T1000 (cell line): ENCODE results near the gene SOCS4.
A peak's percentile ranks its signal among the peaks of the same experiment; 100 is the strongest.

Source experiments
- DNase-seq: peaks from one replicate; lab custom pipeline; 2025; ENCODE audit warnings: mixed read lengths; lab: John Stamatoyannopoulos, UW

Gene SOCS4

DNA sequence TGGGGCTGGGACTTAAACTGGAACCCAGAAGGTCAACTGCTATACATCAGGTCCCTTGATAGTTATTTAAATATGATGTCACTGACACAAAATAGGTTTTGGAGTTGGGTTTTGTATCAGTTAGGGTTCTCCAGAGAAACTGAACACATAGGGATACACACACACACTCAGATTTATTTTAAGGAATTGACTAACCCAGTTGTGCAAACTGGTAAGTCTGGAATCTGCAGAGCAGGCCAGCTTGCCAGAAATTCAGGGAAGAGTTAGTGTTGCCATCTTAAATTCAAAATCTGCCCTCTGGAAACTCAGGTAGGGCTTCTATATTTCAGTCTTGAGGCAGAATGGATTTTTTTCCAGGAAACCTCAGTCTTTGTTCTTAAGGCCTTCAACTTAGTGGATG lies 61.3 kb downstream of the SOCS4 start:
- no peak for DNase-seq

DNA sequence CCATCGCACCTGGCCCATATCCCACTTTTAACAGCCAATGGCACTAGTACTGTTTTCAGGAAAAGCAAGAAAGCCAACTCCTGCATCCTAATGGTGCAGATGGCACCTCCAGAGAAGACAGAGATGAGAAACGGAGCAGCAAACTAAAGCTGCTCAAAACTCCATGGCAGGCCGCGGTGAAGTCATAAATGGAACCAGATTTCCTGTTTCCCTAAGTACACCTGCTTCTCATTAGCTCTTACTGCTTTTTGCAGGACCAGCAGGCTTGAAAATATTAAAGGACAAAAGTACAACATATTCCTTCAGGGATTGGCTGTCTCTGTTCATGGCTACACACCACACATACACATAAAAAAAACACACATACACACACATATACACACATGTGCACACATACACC lies 65.3 kb downstream of the SOCS4 start:
- no peak for DNase-seq

DNA sequence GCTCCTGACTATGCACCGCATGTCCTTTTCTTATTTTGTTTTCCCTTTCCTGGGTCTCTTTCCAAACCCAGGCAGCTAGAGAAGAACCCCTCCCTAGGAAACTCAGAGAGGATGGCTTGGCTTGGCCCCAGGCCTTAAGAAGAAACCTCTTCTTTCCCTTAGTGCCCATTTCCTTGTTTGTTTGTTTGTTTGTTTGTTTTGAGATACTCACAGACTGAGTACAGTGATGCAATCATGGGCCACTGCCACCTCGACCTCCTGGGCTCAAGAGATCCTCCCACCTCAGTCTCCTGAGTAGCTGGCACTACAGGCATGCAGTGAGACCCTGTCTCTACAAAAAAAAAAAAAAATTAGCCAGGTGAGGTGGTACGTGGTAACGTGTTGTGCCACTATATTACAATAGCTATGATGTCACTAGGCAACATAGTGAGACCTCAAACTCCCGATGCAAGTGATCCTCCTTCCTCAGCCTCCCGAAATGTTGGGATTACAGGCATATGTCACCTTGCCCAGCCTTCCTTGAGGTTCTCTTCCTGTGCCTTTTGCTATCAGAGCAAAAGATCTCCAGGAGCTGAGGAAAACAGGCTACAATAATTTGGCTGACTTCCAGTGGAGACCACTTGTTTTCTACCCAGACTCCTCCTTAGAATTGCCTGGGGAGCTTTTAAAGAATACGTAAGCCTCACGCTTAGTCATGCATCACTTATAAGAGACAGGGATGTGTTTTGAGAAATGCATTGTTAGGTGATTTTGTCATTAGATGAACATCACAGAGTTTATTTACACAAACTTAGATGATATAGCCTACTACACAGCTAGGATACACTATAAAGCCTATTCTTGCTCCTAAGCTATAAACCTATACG lies 67.5 kb downstream of the SOCS4 start:
- peak; percentile 36 for DNase-seq

DNA sequence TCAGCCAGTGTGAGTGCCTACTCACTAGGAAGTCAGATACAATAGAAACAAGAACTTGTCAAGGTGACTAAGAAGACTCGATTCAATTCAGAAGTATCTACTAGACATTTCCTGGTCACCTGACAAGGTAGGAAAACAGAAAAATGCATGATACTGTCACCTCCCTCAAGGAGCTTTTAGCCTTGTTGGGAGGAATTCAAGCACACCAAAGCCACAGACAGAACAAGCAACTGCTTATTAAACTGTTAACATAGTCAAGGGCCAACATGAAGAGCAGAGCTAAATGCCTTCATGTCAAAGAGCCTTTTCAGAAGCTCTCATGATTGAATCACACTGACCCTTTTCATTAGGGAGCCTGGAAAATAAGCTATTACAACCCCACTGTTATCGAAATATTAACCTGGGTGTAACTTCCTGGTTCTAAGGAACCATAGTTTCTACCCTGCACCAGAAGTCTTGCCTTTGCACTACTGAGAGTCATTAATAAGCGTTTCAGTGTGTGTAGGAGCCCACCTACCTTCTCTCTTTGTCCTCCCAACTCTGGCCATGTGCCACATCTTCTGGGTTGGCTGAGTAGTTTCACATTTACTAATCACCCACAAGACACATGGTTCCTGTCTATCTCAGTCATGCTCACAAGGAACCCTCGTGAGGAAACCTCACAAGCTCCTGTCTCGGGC lies 71.0 kb downstream of the SOCS4 start:
- no peak for DNase-seq

DNA sequence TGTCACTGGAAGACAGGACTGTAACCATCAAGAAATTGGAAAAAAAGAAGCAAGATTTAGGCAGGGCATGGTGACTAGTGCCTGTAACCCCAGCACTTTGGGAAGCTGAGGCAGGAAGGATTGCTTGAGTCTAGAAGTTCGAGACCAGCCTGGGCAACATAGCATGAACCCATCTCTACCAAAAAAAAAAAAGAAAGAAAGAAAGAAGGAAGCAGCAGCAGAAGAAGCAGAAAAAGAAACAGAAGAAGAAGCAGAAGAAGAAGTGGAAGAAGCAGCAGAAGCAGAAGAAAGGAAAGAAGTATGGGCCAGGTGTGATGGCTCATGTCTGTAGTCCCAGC lies 71.5 kb downstream of the SOCS4 start:
- no peak for DNase-seq
